A204.1 (cell line): ENCODE results near the gene PHKB.

ENCODE experiments used
- FAIRE-seq: peaks from 2 replicates; lab custom pipeline; 2012; peaks lifted over from hg19 to GRCh38; lab: Jason Lieb, UNC

PHKB gene

GRCh38 chr16:47732122-47732521 is 271.0 kb downstream of the PHKB start:
- no peak for FAIRE-seq

DNA sequence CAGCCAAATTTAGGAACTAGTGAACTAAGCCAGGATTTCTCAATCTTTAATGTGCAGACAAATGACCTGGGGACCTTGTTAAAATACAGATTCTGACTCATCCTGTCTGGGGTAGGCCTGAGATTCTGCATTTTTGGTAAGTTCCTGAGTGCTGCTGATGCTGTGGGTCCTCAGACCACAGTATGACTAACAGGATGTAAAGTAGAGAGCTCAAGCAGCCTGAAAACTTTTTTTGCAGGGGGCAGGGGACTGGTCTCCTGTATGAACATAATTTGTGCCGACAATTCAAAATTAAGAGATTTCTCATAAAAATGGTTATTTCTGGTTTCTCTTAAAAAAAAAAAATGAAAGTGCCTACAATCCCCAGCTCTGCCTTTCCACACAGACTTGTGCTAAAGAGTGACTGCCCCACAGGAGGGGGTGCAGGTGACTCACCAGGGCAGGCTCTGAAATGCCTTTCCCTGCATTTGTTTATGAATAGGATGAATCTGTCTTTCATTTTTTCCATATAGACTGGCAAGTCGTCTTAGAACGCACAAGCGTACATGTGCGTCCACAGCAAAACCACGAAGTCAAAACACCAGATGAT is 271.5 kb downstream of the PHKB start:
- no peak for FAIRE-seq

- no peak for FAIRE-seq
Observed at GRCh38 chr16:47734081-47734857, 273.1 kb downstream of the PHKB start.

DNA sequence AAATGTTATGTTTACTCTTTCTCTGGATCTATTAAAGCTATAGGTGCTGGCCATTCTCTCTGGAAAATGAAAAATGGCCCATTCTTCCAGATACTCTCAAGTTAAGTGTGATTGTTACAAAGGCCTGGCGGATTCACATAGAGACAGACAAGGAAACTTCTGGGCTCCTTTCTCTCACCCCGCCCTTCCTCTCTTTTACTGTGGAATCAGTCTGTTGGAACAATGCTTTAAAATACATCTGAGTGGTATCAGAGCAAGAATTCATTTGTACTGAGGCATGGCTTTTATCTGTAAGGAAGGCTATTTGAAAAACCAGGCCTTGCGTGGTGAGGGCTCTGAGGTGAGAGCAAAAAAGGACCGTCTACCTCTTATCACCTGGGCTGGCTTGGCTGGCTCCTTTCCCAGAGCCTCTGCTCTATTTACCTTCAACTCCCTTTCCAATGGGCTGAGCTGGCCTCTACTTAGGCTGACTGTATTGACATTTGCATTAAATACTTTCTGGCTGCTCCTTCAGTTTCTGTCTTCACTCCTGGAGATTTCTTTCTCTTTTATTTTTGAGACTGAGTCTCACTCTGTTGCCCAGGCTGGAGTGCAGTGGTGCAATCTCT is 274.0 kb downstream of the PHKB start:
- FAIRE-seq, result no peak

DNA sequence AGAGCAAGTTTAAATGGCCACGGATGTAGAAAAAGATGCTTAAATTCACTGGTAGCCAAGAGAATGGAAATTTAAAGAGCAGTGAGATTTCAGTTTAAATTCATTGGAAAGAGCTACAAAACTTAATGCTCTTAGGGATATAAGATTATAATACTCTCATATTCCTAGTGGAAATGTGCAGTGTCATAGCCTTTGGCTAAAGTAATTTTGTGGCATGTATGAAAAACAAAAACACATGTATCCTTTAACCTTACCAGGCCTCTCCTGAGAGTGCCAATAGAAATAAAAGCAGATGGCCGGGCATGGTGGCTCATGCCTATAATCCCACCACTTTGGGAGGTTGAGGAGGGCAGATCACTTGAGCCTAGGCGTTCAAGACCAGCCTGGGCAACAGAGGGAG is 289.2 kb downstream of the PHKB start:
- FAIRE-seq, result no peak
